ENCODE data around the gene ZFYVE16.

Gene ZFYVE16

GRCh38 chr5:80407735-80408483 is at the start of gene ZFYVE16:
Gene ZFYVE16 (plus strand): TSS chr5:80408064. CDS start chr5:80434148, 26,084 bp downstream.
- TF ChIP-seq CTCF (IDR thresholded peaks at IDR 0.05; ENCODE audit: low read depth, low read length), result no peak
- H3K4me3 ChIP-seq (ENCODE audit: low read depth, low read length), result peak within 1 kb of the TSS; percentile 93

GRCh38 chr5:80360914-80361444 is 46.9 kb upstream of the ZFYVE16 start:
- no peak overlapping the region for H3K4me3 ChIP-seq (ENCODE audit: low read depth, low read length)
- TF ChIP-seq CTCF (IDR thresholded peaks at IDR 0.05; ENCODE audit: low read depth, low read length), result no peak

GRCh38 chr5:80364892-80365291 is 43.0 kb upstream of the ZFYVE16 start:
- TF ChIP-seq CTCF (IDR thresholded peaks at IDR 0.05; ENCODE audit: low read depth, low read length), result no peak
- no peak overlapping the region for H3K4me3 ChIP-seq (ENCODE audit: low read depth, low read length)

- H3K4me3 ChIP-seq (ENCODE audit: low read depth, low read length), result no peak overlapping the region
- no peak for TF ChIP-seq CTCF (IDR thresholded peaks at IDR 0.05; ENCODE audit: low read depth, low read length)
Observed at GRCh38 chr5:80368661-80369480, 39.0 kb upstream of the ZFYVE16 start.

- no peak overlapping the region for H3K4me3 ChIP-seq (ENCODE audit: low read depth, low read length)
- TF ChIP-seq CTCF (IDR thresholded peaks at IDR 0.05; ENCODE audit: low read depth, low read length), result no peak
Observed at GRCh38 chr5:80369521-80369920, 38.3 kb upstream of the ZFYVE16 start.

- H3K4me3 ChIP-seq (ENCODE audit: low read depth, low read length), result no peak overlapping the region
- TF ChIP-seq CTCF (IDR thresholded peaks at IDR 0.05; ENCODE audit: low read depth, low read length), result no peak
Observed at GRCh38 chr5:80370390-80370789, 37.5 kb upstream of the ZFYVE16 start.

GRCh38 chr5:80372780-80373179 is 35.1 kb upstream of the ZFYVE16 start:
- no peak for TF ChIP-seq CTCF (IDR thresholded peaks at IDR 0.05; ENCODE audit: low read depth, low read length)
- H3K4me3 ChIP-seq (ENCODE audit: low read depth, low read length), result no peak overlapping the region
